CD14-positive monocyte (primary cell): Measurements from ENCODE around the gene TSPAN7. TPM values are rescaled to one million over a fixed set of nuclear protein-coding genes. Genes with fewer than 3 reads are reported as not detected.

Experiments
- DNase-seq, 3 donors: peaks; one replicate each; pipeline ENCODE4 v3.0.0-alpha.2; 2011 to 2022
- H2AFZ ChIP-seq: 2 replicates; pipeline ENCODE4 v1.6.0; 2012; ENCODE audit warnings: mild to moderate bottlenecking, low read depth, low read length, inconsistent platforms; ENCODE audit not compliant: insufficient read depth, poor library complexity, severe bottlenecking
- H3K27ac ChIP-seq, 2 donors: 1 replicate in 1 of 2; 2 replicates in 1 of 2; pipeline ENCODE4 v1.5.1; 2012 to 2013; ENCODE audit warnings: low read length in 2 of 2, control low read depth in 1 of 2, inconsistent platforms in 1 of 2, low read depth in 1 of 2, mild to moderate bottlenecking in 1 of 2
- H3K27me3 ChIP-seq, 2 donors: one replicate each; pipeline versions ENCODE4 v1.6.0 to v1.6.1; 2011 to 2013; ENCODE audit warnings: low read length in 2 of 2; ENCODE audit not compliant: control insufficient read depth in 2 of 2, insufficient read depth in 2 of 2
- H3K36me3 ChIP-seq, 2 donors: replicated peaks in 1 of 2; 1 replicate in 1 of 2; 2 replicates in 1 of 2; pipeline versions ENCODE4 v1.5.1 to v1.6.1; 2012 to 2013; ENCODE audit warnings: low read length in 2 of 2, control low read depth in 1 of 2, inconsistent platforms in 1 of 2, mild to moderate bottlenecking in 1 of 2; ENCODE audit not compliant: insufficient read depth in 2 of 2, control insufficient read depth in 1 of 2
- H3K4me1 ChIP-seq, 2 donors: 1 replicate in 1 of 2; 2 replicates in 1 of 2; pipeline versions ENCODE4 v1.5.1 to v1.6.1; 2012 to 2013; ENCODE audit warnings: low read length in 2 of 2, control low read depth in 1 of 2, inconsistent platforms in 1 of 2, mild to moderate bottlenecking in 1 of 2, moderate library complexity in 1 of 2; ENCODE audit not compliant: insufficient read depth in 2 of 2, control insufficient read depth in 1 of 2
- H3K4me2 ChIP-seq: replicated peaks from 2 replicates; pipeline ENCODE3; 2012; ENCODE audit warnings: low read length, moderate library complexity, mild to moderate bottlenecking; ENCODE audit not compliant: poor library complexity, severe bottlenecking; ENCODE audit errors: extremely low read depth
- H3K4me3 ChIP-seq, 3 experiments: fragments of 200-600 bp in 1 of 3; sonication (generic) in 1 of 3; replicated peaks in 1 of 3; 1 replicate in 2 of 3; 2 replicates in 1 of 3; pipeline ENCODE4 v1.5.1; 2011 to 2013; ENCODE audit warnings: low read length in 3 of 3, mild to moderate bottlenecking in 3 of 3, control low read depth in 2 of 3, low read depth in 2 of 3, inconsistent platforms in 1 of 3, moderate library complexity in 1 of 3
- H3K79me2 ChIP-seq: 2 replicates; pipeline ENCODE4 v1.6.0; 2012; ENCODE audit warnings: mild to moderate bottlenecking, control low read depth, inconsistent platforms, low read length, moderate library complexity; ENCODE audit not compliant: insufficient read depth
- H3K9ac ChIP-seq: 2 replicates; pipeline ENCODE4 v1.6.0; 2017; ENCODE audit warnings: low read length, mild to moderate bottlenecking; ENCODE audit not compliant: insufficient read depth, poor library complexity, severe bottlenecking
- H3K9me3 ChIP-seq, 2 donors: replicated peaks in 1 of 2; 1 replicate in 1 of 2; 2 replicates in 1 of 2; pipeline versions ENCODE4 v1.5.1 to v1.6.1; 2012 to 2013; ENCODE audit warnings: low read length in 2 of 2, control low read depth in 1 of 2; ENCODE audit not compliant: control insufficient read depth in 1 of 2, insufficient read depth in 1 of 2
- H4K20me1 ChIP-seq: 2 replicates; pipeline ENCODE4 v1.6.0; 2012; ENCODE audit warnings: mild to moderate bottlenecking, low read length, control low read depth, moderate library complexity; ENCODE audit not compliant: insufficient read depth
- H3K27ac Mint-ChIP-seq, 7 donors: one replicate each; pipeline ENCODE4 v1.8.0; 2020; ENCODE audit warnings: mild to moderate bottlenecking in 7 of 7, mixed read lengths in 7 of 7, moderate library complexity in 6 of 7, inconsistent platforms in 2 of 7
- H3K27me3 Mint-ChIP-seq, 3 donors: one replicate each; pipeline ENCODE4 v1.8.0; 2021 to 2022; ENCODE audit warnings: low read depth in 3 of 3, mild to moderate bottlenecking in 3 of 3, mixed read lengths in 3 of 3, moderate library complexity in 3 of 3, inconsistent platforms in 1 of 3
- H3K36me3 Mint-ChIP-seq, 2 donors: one replicate each; pipeline ENCODE4 v1.8.0; 2020; ENCODE audit warnings: mixed read lengths in 2 of 2, inconsistent platforms in 1 of 2, mild to moderate bottlenecking in 1 of 2
- H3K4me1 Mint-ChIP-seq: one replicate; pipeline ENCODE4 v1.8.0; 2020; ENCODE audit warnings: mild to moderate bottlenecking, mixed read lengths
- H3K4me3 Mint-ChIP-seq, 2 donors: one replicate each; pipeline ENCODE4 v1.8.0; 2020; ENCODE audit warnings: mild to moderate bottlenecking in 2 of 2, mixed read lengths in 2 of 2, moderate library complexity in 1 of 2
- H3K9me3 Mint-ChIP-seq, 7 donors: one replicate each; pipeline ENCODE4 v1.8.0; 2020 to 2022; ENCODE audit warnings: mixed read lengths in 7 of 7, mild to moderate bottlenecking in 6 of 7, moderate library complexity in 6 of 7, inconsistent platforms in 2 of 7
- CTCF ChIP-seq: fragments of 200-600 bp; IDR thresholded peaks from one replicate; pipeline ENCODE4 v1.8.0; 2022; ENCODE audit warnings: antibody characterized with exemption, mild to moderate bottlenecking
- WGBS: methylation state at CpG from one replicate; pipeline ENCODE4 v1.1.5; 2013; ENCODE audit warnings: missing lambda C conversion rate; ENCODE audit not compliant: insufficient coverage; 5-methylcytosine and 5-hydroxymethylcytosine counted together
- intact Hi-C, 2 donors: fragments of 100-400 bp; cut with micrococcal nuclease; formaldehyde crosslinking; loops; one replicate each; pipeline versions ENCODE4 v1.15.0 to v1.15.1; 2023
- polyA plus RNA-seq, 3 donors: library from polyadenylated mRNA; depleted of rRNA in 1 of 3; unstranded in 2 of 3; stranded (reverse) in 1 of 3; fragments of 300-500 nt in 2 of 3; fragments of >200 nt in 1 of 3; fragmentation: Illumina TruSeq in 2 of 3; gene quantifications; 1 replicate in 2 of 3; 2 replicates in 1 of 3; pipeline ENCODE4 v1.2.3, GENCODE V29; 2012 to 2021

The TSPAN7 gene
- polyA plus RNA-seq, 3 donors, result not detected

GRCh38 chrX:38574858-38575257, 13.5 kb downstream of the TSPAN7 start:
- WGBS, result no CpG with 5 or more reads among the region's 2 CpGs
- no peaks in the 10 kb centered on the region for H3K4me1 Mint-ChIP-seq

GRCh38 chrX:38575888-38576287, 14.5 kb downstream of the TSPAN7 start:
- no peaks in the 10 kb centered on the region for H3K27me3 ChIP-seq
- H3K4me3 Mint-ChIP-seq, result no peak overlapping the region
- no peak overlapping the region for H2AFZ ChIP-seq
- H3K9me3 Mint-ChIP-seq, result peaks cover 0 to 2% (median 0%) of the 10 kb centered on the region in 7 donors
- H3K79me2 ChIP-seq, result no peaks in the 10 kb centered on the region
- no peak overlapping the region for H3K4me3 ChIP-seq
- DNase-seq, result no peak
- H3K36me3 ChIP-seq, result no peaks in the 10 kb centered on the region
- no CpG with 5 or more reads among the region's 2 CpGs for WGBS
- no peaks in the 10 kb centered on the region for H3K4me1 ChIP-seq
- no peaks in the 10 kb centered on the region for H4K20me1 ChIP-seq
- no peak overlapping the region for H3K27ac Mint-ChIP-seq
- intact Hi-C loops, result no loop called here
- H3K4me2 ChIP-seq, result no peak overlapping the region
- no peaks in the 10 kb centered on the region for H3K4me1 Mint-ChIP-seq
- no peaks in the 10 kb centered on the region for H3K9me3 ChIP-seq
- no peaks in the 10 kb centered on the region for H3K36me3 Mint-ChIP-seq
- TF ChIP-seq CTCF, result no peak
- H3K27me3 Mint-ChIP-seq, result peaks cover 0 to 3% (median 0%) of the 10 kb centered on the region in 3 donors
- H3K27ac ChIP-seq, result no peak overlapping the region
- H3K9ac ChIP-seq, result no peak overlapping the region

More at GRCh38 chrX:38574858-38575257, 13.5 kb downstream of the TSPAN7 start:
- Mint-ChIP-seq H3K27ac (no peak overlapping the region), H3K27me3 (peaks cover 0 to 3% (median 0%) of the 10 kb centered on the region in 3 donors), H3K4me3 (no peak overlapping the region), H3K9me3 (peaks cover 0 to 2% (median 0%) of the 10 kb centered on the region in 7 donors), H3K36me3 (no peaks in the 10 kb centered on the region)
- Histone ChIP-seq H4K20me1 (no peaks in the 10 kb centered on the region), H3K9me3 (no peaks in the 10 kb centered on the region), H3K9ac (no peak overlapping the region), H2AFZ (no peak overlapping the region), H3K4me2 (no peak overlapping the region), H3K27ac (no peak overlapping the region), H3K79me2 (no peaks in the 10 kb centered on the region), H3K27me3 (no peaks in the 10 kb centered on the region), H3K4me1 (no peaks in the 10 kb centered on the region), H3K36me3 (no peaks in the 10 kb centered on the region), H3K4me3 (no peak overlapping the region)
- no peak for DNase-seq
- no peak for TF ChIP-seq CTCF
- intact Hi-C loops, result no loop called here
